ENCODE measurements around the gene COL6A2.
"Not testable (repeated sequence)": the region's sequence is repeated elsewhere in the genome, so short reads cannot be mapped to it uniquely, and the experiment has no call there.

The COL6A2 gene

DNA sequence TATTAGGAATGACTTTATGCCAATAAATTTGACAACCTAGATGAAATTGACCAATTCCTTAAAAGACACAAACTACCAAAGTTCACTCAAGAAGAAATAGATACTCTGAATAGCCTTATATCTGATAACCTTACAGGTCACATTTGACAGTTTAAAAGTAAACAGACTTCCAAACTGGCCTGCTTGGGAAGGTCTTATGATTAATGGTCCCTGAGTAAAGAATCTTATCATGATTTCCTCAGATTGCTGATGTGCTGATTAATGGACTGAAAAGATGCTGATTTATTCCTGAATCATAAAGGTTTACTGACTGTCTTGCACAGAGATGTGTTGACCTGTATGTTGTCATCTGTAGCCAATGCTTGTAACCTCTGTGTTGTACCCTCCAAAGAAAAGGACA, 67.2 kb downstream of the COL6A2 start:
- in situ Hi-C loops (cut with HindIII; ENCODE audit: low sequenced_read_pairs): no loop called here

- in situ Hi-C loops (cut with HindIII; ENCODE audit: low sequenced_read_pairs): no loop called here
Measured at GRCh38 chr21:46168238-46168637, 70.3 kb downstream of the COL6A2 start.

DNA sequence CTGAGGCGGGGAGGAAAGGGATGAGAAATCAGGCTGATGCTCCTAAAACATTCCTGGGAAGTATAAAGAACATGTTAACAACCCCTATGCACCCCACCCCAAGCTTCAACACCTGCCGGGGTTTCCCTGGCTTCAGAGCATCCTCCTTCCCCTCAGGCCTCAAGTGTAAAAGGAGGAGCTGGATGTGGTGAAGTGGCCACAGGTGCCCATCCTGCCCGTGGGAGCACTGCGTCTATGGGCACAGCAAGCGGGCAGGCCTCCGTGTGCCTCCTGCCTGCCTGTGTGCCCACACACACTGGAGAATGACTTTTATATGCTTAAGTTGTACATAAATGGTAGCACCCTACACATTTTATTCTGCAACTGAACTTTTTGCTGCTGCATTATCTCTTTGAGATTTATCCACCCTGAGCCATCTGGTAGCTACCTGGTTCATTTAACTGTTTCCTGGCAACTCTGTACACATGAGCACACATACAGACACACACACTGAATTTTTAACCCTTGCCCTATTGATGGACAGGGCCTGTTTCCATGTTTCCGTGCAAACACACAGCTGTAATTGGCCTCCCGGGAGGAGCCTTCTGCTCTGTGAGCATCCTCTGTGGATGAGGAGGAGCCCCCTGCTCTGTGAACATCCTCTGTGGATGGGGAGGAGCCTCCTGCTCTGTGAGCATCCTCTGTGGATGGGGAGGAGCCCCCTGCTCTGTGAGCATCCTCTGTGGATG, 70.9 kb downstream of the COL6A2 start:
- in situ Hi-C loops (cut with HindIII; ENCODE audit: low sequenced_read_pairs): no loop called here

DNA sequence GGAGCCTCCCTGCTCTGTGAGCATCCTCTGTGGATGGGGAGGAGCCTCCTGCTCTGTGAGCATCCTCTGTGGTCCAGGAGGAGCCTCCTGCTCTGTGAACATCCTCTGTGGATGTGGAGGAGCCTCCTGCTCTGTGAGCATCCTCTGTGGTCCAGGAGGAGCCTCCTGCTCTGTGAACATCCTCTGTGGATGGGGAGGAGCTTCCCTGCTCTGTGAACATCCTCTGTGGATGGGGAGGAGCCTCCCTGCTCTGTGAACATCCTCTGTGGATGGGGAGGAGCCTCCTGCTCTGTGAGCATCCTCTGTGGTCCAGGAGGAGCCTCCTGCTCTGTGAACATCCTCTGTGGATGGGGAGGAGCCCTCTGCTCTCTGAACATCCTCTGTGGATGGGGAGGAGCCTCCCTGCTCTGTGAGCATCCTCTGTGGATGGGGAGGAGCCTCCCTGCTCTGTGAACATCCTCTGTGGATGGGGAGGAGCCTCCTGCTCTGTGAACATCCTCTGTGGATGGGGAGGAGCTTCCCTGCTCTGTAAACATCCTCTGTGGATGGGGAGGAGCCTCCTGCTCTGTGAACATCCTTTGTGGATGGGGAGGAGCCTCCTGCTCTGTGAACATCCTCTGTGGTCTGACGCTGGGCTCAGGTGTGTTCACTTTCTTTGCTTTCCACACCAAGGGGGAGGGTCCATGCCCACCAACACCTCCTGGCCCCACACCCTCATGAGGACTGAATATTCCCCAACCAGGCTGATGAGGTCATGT, 72.7 kb downstream of the COL6A2 start:
- in situ Hi-C loops (cut with HindIII; ENCODE audit: low sequenced_read_pairs): not testable (repeated sequence)

- in situ Hi-C loops (cut with HindIII; ENCODE audit: low sequenced_read_pairs): no loop called here
Measured at GRCh38 chr21:46171585-46171984, 73.7 kb downstream of the COL6A2 start.

DNA sequence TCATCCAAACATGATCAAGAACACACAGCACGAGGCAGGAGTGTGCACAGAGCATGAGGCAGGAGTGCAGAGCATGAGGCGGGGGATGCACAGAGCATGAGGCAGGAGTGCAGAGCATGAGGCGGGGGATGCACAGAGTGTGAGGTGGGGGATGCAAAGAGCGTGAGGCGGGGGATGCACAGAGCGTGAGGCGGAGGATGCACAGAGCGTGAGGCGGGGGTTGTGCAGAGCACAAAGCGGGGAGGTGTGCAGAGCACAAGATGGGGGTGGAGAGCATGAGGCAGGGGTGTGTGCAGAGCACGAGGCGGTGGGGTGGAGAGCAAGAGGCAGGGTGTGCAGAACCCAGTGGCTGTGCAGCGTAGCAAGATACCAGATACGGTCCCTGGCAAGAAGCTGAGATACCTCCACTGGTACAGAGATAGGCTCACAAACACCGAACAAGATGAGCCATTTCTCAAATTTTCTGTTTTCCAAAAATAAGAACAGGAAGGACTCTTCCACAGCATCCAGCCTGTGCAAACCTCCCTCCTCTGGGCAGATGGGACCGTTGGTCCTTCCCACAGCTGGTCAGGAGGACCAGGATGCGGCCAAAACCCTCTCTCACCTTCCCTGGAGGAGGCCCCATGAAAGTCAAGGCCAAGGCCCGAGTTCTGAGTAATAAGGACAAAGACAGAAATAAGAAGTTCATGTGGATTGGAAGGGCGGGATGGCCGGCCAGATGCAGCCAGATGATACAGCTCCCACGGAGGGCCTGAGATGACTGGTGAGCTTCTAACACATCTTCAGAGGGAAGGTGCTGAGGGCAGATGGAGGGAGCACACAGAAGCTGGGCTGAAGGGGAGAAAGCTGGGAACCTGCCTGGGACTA, 74.3 kb downstream of the COL6A2 start:
- in situ Hi-C loops (cut with HindIII; ENCODE audit: low sequenced_read_pairs): no loop called here

DNA sequence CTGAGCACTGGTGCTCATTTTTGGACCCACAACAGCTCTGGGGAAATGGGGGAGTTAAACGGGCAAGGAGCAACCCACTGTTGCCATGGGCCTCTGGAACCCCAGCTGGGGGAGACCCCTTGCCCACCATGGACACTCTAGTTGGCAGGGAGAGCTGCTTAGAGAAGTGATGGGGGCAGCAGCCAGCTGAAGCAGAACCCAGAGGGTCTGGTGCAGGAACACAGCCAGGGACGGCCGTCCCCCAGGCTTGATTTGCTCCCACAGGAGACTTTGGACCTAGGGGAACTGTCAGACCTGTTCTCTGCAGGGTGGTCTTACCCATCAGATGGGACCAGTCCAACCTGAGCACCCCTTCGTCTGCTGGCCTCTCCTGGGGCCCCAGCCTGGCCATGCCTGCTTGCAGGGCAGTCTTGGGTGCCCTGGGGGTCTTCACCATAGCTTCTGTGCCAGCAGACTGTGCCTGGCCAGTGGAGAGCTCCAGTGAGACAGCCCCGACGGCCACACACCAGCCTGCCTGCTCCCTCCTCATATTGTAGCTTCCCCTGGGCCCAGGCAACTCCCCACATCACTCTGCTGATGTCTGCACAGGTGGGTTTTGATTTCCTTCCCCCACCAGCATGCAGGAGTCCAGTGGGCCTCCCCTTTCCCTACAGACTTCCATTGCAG, 75.1 kb downstream of the COL6A2 start:
- in situ Hi-C loops (cut with HindIII; ENCODE audit: low sequenced_read_pairs): no loop called here

DNA sequence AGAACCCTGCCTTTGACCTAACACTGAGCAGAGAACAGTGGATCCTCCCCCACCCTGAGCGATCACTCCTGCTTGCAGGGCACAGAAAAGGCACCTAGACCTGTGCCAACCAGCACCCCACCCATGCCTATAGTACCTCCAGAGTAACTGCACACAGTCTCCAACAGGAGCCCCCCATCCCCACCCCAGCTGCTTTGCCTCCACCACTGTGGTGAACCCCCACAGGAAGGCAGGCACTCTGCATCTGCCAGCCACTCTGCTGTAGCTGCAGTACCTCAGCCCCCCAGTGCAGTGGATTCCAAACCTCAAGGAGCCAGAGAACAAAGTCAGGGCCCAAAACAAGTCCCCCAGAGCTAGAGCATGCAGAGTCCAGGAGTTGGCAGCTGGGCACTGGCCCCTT, 75.7 kb downstream of the COL6A2 start:
- in situ Hi-C loops (cut with HindIII; ENCODE audit: low sequenced_read_pairs): no loop called here

DNA sequence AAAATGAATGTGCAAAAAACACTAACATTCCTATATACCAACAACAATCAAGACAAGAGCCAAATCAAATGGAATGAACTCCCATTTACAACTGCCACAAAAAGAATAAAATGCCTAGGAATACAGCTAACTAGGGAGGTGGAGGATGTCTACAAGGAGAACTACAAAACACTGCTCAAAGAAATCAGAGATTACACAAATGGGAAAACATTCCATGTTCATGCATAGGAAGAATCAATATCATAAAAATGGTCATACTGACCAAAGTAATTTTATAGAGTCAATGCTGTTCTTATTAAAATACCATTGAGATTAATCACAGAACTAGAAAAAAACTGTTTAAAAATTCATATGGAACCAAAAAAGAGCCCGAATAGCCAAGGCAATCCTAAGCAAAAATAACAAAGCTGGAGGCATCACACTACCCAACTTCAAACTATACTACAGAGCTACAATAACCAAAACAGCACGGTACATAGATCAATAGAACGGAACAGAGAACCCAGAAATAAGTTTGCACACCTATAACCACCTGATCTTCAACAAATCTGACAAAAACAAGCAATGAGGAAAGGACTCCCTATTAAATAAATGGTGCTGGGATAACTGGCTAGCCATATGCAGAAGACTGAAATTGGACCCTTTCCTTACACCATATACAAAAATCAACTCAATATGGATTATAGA, 78.7 kb downstream of the COL6A2 start:
- in situ Hi-C loops (cut with HindIII; ENCODE audit: low sequenced_read_pairs): not testable (repeated sequence)

DNA sequence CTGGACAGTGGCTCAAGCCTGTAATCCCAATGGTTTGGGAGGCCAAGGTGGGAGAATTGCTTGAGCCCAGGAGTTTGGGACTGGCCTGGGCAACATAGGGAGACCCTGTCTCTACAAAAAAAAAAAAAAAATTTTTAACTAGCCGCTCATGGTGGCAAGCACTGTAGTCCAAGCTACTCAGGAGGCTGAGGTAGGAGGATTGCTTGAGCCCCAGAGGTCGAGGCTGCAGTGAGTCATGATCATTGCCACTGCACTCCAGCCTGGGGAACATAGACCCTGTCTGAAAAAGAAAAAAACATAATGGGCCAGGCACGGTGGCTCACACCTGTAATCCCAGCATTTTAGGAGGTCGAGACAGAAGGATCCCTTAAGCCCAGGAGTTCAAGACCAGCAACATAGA, 81.0 kb downstream of the COL6A2 start:
- in situ Hi-C loops (cut with HindIII; ENCODE audit: low sequenced_read_pairs): no loop called here

Data from endothelial cell of hepatic sinusoid (primary cell).